Kidney capillary endothelial cell (primary cell): Measurements from ENCODE around the gene BBS9.
A peak's percentile ranks its signal among the peaks of the same experiment; 100 is the strongest.
"Not testable (repeated sequence)": the region's sequence is repeated elsewhere in the genome, so short reads cannot be mapped to it uniquely, and the experiment has no call there.

Experiments
- DNase-seq: peaks from one replicate; pipeline ENCODE4 v3.0.0-alpha.2; 2018; ENCODE audit warnings: low spot score

BBS9 gene

DNA sequence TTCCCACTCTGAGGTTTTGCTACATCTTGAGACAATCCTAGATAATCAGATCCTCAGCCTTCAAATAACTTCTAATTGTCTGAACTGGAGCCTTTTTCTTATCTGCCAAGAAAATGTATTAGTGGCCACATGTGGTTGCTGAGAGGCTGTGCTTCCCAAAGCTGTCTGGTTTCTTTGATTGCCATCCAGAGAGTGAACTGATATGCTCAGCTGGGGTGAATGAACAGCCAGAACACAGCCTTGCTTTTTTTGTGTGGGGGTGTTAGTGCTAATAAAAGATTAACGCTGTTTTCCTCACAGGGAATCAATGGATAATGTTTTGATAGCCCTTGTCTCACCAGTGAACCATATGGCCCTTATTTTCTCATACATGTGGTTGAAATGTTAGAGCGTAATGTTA is 66.9 kb downstream of the BBS9 start:
- DNase-seq, result no peak

DNA sequence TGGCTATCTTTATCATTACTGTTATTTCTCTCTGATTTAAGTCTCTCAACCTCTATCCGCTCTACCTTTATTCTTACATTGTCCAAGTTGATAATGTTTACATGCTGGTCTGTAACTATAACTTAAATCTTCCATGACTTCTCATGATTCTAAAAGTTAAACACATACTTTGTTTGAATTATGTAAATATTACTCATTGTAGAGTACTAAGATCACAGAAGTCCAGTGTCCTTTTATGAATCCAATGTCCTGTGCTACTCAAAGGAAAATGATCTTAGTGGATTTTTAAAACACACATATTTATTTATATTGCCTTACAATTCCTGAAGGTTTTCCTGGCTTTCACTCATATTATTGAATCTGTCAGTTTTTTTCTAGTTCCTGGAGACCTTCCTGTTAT is 70.9 kb downstream of the BBS9 start:
- no peak for DNase-seq

DNA sequence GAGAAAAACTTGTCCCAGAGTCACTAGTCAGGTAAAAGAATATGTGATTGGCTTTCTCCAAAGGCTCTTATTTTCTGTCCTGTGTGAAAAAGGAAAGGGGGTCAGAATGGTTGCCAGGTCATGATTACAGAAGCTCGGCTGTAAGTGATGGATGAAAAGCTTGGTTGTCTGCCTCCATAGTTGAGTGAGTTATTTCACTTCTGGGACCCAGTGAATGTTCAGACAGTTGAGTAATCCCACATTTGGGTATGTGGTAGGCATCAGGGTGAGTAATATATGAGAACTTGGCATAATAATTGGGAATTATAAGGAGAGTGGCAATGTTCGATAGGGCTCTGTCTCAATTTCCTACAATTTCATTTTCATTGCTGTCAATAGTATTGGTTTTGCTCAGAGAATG is 72.5 kb downstream of the BBS9 start:
- DNase-seq, result no peak

DNA sequence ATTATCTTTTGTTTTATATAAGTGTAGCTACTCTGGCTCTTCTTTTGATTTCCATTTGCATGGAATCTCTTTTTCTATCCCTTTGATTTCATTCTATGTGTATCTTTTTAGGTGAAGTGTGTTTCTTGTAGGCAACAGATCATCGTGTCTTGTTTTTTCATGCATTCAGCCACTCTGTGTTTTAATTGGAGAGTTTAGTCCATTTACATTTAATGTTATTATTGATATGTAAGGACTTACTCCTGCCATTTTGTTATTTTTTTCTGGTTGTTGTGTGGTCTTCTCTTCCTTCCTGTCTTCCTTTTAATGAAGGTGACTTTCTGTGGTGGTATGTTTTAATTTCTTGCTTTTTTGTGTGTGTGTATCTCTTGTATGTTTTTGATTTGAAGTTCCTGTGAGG is 81.6 kb downstream of the BBS9 start:
- no peak for DNase-seq

DNA sequence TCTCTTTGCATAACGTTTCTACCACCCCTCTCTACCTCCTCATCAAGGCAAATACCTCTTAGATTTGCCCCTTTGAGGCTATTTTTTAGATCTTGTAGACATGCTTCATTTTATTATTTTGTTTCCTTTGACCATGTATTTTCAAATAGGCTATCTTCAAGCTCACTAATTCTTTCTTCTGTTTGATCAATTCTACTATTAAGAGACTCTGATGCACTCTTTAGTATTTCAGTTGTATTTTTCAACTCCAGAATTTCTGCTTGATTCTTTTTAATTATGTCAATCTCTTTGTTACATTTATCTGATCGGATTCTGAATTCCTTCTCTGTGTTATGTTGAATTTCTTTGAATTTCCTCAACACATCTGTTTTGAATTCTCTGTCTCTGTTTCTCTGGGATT is 82.8 kb downstream of the BBS9 start:
- no peak for DNase-seq

DNA sequence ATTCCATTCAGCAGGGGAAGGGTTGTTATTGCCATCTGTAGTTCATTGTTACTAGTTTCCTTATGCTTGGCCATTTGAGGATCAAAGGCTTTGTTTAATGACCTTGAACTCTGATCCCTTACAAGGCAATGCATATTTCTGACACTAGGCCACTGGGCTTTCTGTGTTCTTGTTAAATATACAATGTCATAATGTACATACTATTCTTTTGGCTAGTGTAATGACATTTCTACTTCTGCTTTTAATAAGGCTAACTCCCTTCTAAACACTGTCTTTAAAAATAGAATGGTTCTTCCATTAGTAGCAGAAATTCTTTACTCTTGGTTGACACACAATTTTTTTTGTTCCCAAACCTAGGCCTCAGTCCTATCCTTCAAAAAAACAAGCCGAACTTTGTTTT is 86.6 kb downstream of the BBS9 start:
- DNase-seq, result no peak

DNA sequence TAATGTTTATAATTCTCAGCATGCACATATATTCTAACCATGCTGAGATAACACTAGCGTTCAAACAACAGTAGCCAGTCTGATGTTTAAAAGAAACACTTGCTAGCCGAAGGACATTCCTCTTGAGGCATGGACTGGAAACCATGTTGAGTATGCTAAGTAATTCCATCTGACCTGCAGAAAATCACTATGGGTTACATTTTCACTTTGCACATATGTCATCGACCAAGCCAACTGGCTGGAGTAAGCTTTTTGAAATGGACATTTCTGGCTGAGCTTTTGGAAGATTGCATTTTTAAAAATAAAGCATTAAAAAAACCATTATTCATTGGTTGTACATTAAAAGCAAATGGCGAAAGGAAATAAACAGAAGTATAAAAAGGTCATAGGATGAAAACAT is 88.2 kb downstream of the BBS9 start:
- DNase-seq, result no peak

DNA sequence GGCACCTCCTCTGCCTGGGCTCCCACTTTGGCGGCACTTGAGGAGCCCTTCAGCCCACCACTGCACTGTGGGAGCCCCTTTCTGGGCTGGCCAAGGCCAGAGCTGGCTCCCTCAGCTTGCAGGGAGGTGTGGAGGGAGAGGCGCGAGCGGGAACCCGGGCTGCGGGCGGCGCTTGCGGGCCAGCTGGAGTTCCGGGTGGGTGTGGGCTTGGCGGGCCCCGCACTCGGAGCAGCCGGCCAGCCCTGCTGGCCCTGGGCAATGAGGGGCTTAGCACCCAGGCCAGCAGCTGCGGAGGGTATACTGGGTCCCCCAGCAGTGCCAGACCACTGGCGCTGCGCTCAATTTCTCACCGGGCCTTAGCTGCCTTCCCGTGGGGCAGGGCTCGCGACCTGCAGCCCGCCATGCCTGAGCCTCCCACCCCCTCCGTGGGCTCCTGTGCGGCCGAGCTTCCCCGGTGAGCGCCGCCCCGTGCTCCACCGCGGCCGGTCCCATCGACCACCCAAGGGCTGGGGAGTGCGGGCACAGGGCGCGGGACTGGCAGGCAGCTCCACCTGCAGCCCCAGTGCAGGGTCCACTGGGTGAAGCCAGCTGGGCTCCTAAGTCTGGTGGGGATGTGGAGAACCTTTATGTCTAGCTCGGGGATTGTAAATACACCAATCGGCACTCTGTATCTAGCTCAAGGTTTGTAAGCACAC is 89.6 kb downstream of the BBS9 start:
- not testable (repeated sequence) for DNase-seq

DNA sequence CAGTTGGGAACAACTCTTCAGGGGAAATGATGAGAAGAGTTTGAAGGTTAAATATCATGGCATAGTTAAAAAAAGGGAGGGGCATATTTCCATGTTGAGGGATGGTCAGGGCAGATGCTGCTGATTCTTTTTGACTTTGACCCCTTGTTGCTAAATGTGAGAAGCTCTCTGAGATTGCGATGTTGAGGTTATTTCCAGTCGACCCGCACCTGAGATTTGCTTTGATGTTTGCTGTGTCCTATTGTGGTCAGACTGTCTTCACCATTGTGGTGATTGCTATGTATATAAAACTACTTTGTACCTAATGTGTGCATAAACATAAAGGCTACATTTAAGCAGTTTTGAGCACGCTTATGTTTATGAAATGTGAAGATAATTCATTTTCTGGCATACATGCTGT is 90.9 kb downstream of the BBS9 start:
- DNase-seq, result no peak

DNA sequence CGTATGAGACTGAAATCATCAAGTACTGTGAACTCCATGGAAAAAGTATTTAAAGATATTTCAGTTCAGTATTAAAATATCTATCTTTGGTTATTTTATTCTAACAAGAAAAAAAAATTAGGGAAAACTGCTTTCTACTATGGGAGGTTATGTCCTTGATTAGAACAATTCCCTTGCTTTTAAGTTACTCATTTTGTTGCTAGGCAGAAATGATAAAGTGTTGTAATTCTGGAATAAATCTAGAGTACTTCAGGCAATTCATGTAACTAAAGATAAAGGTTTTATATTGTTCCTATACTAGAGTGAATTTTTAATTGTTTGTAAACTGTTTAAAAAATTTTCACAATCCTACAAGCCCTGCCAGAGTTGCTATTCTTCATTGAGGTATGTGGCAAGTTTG is 92.0 kb downstream of the BBS9 start:
- DNase-seq, result no peak

DNA sequence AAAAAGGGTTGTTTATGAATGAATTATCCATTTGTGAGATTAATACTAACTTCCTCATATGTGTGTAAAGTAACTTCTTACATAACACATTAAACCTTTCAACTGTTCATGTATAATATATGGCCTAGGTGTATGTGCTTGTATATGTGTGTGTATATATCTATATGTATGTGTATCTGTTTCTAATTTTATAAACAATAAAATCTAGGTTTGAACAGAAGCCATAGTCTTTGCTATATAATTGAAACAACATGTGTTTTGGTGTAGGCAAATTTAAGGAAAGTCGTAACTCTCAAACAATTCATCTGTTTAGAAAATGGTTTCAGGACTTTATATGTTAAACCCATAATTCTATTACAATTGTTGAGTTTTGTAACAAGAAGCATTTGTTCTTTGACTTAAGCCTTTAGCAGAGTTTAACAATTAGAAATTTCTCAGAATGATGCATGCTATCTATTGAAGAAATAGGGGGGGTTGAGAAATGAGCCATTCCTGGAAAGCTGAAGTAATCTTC is 103.3 kb downstream of the BBS9 start:
- no peak for DNase-seq

DNA sequence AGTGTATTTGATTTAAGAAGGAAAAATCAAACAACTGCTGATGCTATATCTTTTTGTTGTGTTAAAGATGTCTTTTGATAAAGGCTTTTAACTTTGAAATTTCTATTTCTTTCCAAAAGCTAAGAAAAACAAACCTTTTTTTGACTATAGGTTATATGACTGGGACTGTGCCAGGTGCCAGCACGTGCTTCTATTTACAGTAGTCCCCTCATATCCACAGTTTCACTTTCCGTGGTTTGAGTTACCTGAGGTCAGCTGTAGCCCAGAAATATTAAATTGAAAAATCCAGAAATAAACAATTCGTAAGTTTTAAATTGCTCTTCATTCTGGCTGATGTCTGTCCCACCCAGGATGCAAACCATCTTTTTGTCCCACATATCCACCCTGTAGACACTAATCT is 104.3 kb downstream of the BBS9 start:
- no peak for DNase-seq

DNA sequence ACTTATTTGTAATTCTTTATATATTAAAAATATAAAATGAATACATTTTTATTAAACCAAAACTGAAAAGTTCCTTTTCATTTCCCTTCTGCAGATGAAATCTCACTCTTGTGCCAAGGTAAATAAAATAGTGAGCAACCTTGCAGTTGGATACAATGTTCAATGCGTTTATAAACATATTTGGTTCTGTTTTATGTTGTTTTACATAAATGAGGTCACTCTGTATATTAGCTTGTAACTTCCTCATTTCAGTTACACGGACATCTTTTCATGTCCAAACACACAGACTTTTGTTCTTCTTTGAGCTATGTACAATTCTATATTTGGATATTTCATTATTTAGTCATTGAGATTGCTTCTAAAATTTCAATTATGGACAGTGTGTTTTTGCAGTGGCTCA is 107.7 kb downstream of the BBS9 start:
- DNase-seq, result no peak

DNA sequence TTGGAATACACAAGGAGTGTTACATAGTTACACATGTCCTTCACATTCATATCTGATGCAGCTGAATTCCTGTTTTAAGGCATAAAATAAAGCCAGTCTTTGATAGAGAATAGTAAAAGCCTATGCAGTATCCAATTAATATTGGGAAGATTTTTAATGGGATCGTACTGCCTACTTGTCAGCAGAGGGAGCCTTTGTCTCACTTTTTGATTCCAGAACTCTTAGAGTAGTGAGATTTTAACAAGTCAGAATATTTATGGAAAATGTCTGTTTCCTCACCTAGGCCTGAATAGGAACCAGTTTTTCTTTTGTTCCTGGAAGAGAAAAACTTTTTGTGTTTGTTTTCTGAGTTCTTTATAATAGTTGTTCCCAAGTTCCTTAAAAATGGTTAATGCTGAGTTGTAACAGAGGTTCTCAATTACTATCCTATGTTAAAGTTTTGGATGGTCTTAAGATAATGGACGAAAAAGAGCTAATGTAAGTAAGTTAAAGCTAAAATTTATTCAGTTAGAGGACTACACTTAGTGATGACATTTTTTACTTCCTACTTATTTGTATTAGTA is 114.0 kb downstream of the BBS9 start:
- DNase-seq, result peak; percentile 46

DNA sequence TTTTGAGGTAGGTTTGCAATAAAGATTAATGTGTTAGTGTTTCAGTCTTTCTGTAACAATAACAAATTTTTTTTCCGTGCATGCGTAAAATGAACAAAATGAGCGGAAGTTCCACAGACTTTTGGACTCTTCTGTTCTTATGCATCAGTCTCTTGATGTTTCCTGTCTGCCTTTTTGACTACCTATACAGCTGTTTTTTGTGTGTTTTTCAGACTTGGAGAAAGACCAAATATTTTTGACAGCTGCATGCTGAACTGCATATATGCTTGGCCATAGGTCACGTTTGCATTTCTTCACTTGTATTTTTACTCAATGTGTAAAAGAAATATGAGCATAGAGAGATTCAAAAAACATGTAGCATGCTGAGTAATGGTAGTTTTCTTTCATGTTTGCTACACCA is 119.3 kb downstream of the BBS9 start:
- DNase-seq, result peak; percentile 77

DNA sequence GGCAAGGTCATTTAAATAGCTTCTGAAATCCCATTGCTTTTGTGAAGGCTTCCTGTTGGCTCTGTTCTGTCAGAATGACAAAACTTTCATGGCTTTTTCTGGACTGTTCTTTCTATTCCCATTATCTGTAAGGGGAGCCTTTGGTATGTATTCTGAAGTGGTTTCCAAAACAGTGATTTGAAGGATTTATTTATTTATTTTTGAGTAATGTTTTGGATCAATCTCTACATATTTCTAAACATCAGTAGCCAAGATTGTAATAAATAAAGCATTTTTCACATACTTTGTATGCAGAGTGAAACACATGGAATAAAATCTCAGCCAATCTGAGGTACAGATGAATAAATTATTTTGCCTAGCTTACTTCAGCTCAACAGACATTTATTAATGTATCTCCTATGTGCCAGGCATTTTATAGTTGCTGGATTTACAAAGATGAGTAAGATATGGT is 121.1 kb downstream of the BBS9 start:
- DNase-seq, result no peak

DNA sequence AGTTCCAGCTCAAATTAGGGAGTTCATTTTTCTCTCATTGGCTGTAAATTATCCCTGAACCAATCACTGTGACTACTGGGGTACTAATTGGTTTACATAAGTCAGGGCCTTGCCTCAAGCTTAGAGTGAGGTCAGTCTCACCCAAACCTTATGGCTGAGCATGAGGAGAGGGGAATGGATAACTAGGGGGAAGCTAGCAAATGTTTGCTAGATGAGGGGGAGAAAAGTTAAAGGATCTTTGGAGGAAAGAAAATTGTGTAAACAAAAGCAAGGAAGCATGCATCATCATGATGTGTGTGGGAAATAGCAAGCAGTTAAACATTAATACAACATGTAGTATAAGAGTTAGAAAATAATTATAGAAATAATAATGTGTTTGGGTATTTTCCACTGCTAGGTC is 121.9 kb downstream of the BBS9 start:
- no peak for DNase-seq

DNA sequence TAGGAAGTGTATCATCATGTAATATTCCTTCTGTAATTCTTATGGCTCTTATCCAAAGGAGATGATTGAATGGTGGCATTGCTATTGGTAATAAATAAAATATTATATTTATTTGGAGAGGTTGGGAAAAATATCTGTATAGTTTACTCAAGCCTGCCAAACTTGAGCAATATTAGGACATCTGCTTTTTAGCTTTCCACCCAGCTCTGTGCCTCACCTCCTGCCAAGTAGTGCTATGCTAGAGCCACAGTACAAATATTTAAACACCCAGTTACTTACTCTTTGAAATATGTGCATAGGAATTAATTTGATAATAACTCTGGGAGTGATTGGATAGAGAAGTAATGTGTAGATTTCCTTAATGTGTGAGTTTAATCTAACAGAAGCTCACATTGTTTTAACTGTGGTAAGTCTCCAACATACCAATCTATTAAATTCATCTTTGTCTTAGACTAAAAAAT is 129.2 kb downstream of the BBS9 start:
- DNase-seq, result no peak

DNA sequence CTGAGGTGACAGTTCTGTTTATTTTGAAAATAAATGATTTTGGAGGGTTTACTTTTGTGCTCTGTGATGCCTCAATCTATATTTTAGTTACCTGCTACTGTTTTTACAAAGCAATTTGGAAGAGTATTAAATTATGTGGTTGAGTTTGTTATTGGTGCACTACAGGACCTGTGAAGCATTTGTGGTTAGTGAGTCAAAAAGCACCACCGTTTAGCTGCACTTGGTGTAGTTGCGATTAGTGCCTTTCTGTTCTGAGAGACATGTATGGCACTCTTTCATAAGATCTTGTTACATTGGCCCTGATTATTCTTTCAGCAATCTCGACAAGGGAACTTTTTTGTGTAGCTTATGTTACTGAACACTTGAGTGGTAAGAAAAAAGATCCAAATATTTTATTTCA is 132.2 kb downstream of the BBS9 start:
- no peak for DNase-seq

DNA sequence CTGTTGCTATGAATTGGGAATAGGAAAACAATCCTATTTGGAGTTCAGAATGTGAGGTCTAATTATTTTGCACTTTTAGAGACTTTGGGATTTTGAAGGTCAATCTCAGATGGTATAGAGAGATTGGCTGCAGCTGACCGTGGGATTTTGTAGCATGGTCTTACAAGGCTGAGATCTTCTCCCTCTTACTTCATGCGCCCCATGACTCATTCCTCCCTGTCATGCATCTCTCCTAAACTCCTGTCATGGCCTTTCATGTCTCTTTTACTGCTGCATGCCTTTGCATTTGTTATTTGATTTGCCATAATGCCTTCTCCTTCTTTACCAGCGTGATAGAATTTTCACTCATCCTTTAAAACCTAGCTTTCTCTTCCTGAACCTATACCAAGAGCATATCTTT is 133.1 kb downstream of the BBS9 start:
- no peak for DNase-seq

DNA sequence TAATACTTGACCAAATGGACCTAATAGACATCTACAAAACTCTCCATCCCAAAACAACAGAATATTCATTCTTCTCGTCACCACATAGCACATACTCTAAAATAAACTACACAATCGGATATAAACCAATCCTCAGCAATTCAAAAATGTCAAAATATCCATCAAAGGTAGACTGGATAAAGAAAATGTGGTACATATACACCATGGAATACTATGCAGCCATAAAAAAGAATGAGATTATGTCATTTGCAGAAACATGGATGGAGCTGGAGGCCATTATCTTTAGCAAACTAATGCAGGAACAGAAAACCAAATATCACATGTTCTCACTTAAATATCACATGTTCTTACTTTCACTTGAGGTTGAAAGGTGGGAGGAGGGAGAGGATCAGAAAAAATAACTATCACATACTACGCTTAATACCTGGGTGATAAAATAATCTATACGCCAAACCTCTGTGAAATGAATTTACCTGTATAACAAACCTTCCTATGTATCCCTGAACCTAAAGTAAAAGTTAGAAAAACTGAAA is 142.5 kb downstream of the BBS9 start:
- DNase-seq, result not testable (repeated sequence)

DNA sequence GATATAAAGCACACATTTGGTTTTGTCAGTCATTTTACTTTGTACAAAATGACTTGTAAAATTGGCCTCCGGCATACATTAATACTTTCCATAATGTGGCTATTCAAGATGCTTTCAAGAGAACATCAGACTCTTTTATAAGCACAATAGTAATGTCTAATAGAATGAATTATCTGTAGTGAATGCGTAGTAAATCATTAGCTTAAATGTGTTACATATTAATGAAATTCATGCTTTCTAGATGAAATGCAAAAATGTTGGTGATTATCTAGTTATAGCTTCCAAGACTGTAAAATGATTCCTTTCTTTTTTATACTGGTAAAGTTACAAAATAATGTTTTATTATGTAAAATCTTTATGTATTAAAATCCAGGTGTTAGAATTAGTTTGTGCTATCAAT is 144.0 kb downstream of the BBS9 start:
- no peak for DNase-seq

DNA sequence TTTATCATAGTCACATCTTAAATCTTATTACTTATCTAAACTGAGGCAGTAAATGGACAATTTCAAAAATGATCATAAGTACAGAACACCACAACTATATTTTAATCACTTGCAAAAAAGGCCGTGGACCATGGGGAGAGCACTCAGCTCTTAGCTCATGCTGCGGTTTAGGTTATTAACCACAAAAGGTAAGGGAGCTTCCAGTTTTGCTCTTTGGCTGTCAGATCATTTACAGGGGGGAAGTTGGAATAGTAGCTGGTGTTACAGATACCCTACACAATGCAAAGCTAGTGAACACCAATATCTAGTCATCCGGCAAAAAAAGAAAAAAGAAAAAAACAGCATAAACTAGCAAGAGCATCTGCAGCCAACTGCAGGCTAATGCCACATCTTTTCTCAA is 147.0 kb downstream of the BBS9 start:
- DNase-seq, result no peak

DNA sequence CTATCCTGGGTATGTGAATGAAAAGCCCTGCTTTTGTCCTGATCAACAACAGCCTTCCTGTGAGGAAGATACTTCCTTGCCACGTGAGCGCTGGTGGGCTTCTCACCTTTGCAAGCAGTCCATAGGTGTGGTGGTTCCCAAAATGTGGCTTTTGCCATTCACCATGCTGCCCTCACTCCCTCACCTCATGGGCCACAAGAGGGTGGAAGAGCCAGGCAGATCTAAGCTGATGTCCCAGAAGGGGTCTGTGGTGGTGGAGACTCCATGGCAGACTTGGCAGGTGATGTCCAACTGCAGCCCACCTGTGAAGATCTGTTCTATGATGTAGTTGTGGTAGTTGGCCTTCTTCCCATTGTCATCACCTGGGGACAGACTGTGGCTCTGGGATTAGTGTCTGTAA is 147.4 kb downstream of the BBS9 start:
- no peak for DNase-seq
